Adrenal gland (tissue), 12 donors: ENCODE data around the gene KCNMB2. TPM values are rescaled to one million over a fixed set of nuclear protein-coding genes. Genes with fewer than 3 reads are reported as not detected.

Experiments
- DNase-seq, 7 donors: peaks; one replicate each; pipeline ENCODE4 v3.0.0-alpha.2; 2019 to 2020
- H3K27ac ChIP-seq, 5 donors: fragments of 200-600 bp; sonication (generic) in 4 of 5; 1 replicate in 3 of 5; 2 replicates in 2 of 5; pipeline versions ENCODE4 v1.5.1 to v1.8.0; 2016 to 2020; ENCODE audit warnings: mild to moderate bottlenecking in 1 of 5
- H3K27me3 ChIP-seq: fragments of 200-600 bp; 2 replicates; pipeline ENCODE4 v1.8.0; 2021
- H3K36me3 ChIP-seq, 2 donors: fragments of 200-600 bp; replicated peaks in 1 of 2; 1 replicate in 1 of 2; 2 replicates in 1 of 2; pipeline versions ENCODE4 v1.5.1 to v1.8.0; 2018 to 2022
- H3K4me1 ChIP-seq, 2 donors: fragments of 200-600 bp; replicated peaks in 1 of 2; 1 replicate in 1 of 2; 2 replicates in 1 of 2; pipeline versions ENCODE4 v1.5.1 to v1.8.0; 2018 to 2021
- H3K4me3 ChIP-seq, 4 donors: fragments of 200-600 bp; sonication (generic) in 3 of 4; one replicate each; pipeline ENCODE4 v1.5.1; 2016 to 2018
- H3K9me3 ChIP-seq, 3 donors: fragments of 200-600 bp; sonication (generic) in 1 of 3; replicated peaks in 1 of 3; 1 replicate in 2 of 3; 2 replicates in 1 of 3; pipeline versions ENCODE4 v1.5.1 to v1.8.0; 2016 to 2021
- POLR2A ChIP-seq, 2 donors: fragments of 450-650 bp; IDR thresholded peaks; one replicate each; pipeline ENCODE4 v1.6.1; 2017; ENCODE audit warnings: antibody characterized with exemption in 2 of 2, mild to moderate bottlenecking in 2 of 2, moderate library complexity in 1 of 2
- whole genome bisulfite sequencing, 4 donors: extraction: QIAGEN DNeasy Blood & Tissue Kit in 2 of 4; methylation state at CpG; one replicate each; pipeline versions ENCODE4 v1.1.5 to v1.1.7; 2013 to 2017; 5-methylcytosine and 5-hydroxymethylcytosine counted together
- intact Hi-C, 2 donors: fragments of 100-400 bp; cut with DNase I; formaldehyde crosslinking; loops; one replicate each; pipeline versions ENCODE4 v1.14.1 to v1.15.0; 2022 to 2023
- polyA plus RNA-seq, 3 donors: library from polyadenylated mRNA; stranded (reverse); fragments of 200-250 nt in 2 of 3; fragments of 350-450 nt in 1 of 3; fragmentation: Illumina TruSeq in 1 of 3; extraction: RNeasy Lipid Tissue Mini Kit (QIAGEN cat#74804) in 1 of 3; gene quantifications; one replicate each; pipeline ENCODE4 v1.2.3, GENCODE V29; 2013 to 2014
- total RNA-seq, 9 donors: library from RNA; depleted of rRNA in 4 of 9; stranded (reverse); fragments of >200 nt in 4 of 9; fragments of 120-200 nt in 1 of 9; fragmentation: NEBNext Ultra II Directional in 1 of 9; extraction: Animal tissue kit (Norgen Biotek cat#: 25700) in 1 of 9; gene quantifications; one replicate each; pipeline versions ENCODE4 v1.1.0 to v1.2.4, GENCODE V29; 2013 to 2023
- TF ChIP-seq, protein P1 (sequence below), 6 experiments: fragments of 450-650 bp in 4 of 6; fragments of 200-600 bp in 2 of 6; sonication (generic) in 1 of 6; IDR thresholded peaks; 1 replicate in 5 of 6; 2 replicates in 1 of 6; pipeline versions ENCODE4 v1.5.1 to v1.8.0; 2016 to 2021; ENCODE audit warnings: antibody characterized with exemption in 6 of 6, mild to moderate bottlenecking in 2 of 6, moderate library complexity in 1 of 6
- donor health status: healthy with polysubstance abuse.
- donor health status: Bipolar disorder and iron deficiency.
- donor health status: DM: yes; HTN: yes; CAD: no.
- donor health status: DM: no; HTN: no; CAD: no.
- donor health status: DM: no; HTN: no; CAD: no.
- donor health status: DM: yes; HTN: yes; CAD: no.

KCNMB2 gene
- total and polyA plus RNA-seq, 12 donors, result 0.58 to 8.6 (median 2.9) TPM; not detected in 3

DNA sequence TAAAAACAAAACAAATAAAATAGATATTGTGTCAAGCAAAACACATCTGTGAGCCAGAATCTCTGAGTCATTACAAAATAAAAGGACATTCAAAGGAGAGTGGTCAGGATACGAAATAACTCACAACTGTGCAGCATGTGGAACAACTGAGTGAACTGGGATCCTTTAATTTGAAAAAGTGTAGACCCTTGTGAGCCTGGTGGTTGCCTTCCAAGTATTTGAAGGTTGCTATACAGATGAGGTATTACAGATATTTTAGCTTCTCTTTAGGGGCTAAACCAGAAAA, 26.7 kb downstream of the KCNMB2 start:
- Histone ChIP-seq H3K9me3 (no peaks in the 10 kb centered on the region), H3K4me1 (no peaks in the 10 kb centered on the region), H3K36me3 (no peaks in the 10 kb centered on the region), H3K27ac (no peak overlapping the region), H3K4me3 (no peak overlapping the region), H3K27me3 (no peaks in the 10 kb centered on the region)
- no peak for TF ChIP-seq POLR2A (IDR thresholded peaks at IDR 0.05)
- TF ChIP-seq, protein P1, sequence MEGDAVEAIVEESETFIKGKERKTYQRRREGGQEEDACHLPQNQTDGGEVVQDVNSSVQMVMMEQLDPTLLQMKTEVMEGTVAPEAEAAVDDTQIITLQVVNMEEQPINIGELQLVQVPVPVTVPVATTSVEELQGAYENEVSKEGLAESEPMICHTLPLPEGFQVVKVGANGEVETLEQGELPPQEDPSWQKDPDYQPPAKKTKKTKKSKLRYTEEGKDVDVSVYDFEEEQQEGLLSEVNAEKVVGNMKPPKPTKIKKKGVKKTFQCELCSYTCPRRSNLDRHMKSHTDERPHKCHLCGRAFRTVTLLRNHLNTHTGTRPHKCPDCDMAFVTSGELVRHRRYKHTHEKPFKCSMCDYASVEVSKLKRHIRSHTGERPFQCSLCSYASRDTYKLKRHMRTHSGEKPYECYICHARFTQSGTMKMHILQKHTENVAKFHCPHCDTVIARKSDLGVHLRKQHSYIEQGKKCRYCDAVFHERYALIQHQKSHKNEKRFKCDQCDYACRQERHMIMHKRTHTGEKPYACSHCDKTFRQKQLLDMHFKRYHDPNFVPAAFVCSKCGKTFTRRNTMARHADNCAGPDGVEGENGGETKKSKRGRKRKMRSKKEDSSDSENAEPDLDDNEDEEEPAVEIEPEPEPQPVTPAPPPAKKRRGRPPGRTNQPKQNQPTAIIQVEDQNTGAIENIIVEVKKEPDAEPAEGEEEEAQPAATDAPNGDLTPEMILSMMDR (IDR thresholded peaks at IDR 0.05), result no peak
- intact Hi-C loops, result no loop called here
- no peak for DNase-seq
- 25 to 42% (median 33%) methylated on average over 1 of the region's 1 CpG for WGBS, 4 donors

DNA sequence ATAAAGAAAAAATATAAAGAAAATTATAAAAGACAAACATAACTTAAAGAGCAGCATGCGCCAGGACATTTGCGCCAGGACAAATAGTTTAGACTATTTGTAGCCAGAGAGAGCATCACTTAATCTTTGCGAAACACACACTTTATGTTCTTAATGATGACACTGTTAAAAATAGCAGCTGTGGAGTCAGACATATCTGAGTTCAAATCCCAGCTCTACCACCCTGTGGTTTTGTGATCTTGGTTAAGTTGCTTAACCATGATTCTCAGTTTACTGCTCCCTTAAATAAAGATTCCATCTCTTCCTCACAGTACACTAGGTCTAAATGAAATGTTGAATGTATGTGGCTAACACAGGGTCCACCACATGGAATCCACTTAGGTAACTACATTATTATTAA, 31.4 kb downstream of the KCNMB2 start:
- 91 to 96% (median 92%) methylated on average over 3 of the region's 3 CpGs for WGBS, 4 donors
- no peaks in the 10 kb centered on the region for H3K9me3 ChIP-seq
- no peak for DNase-seq
- H3K36me3 ChIP-seq, result no peaks in the 10 kb centered on the region
- TF ChIP-seq POLR2A (IDR thresholded peaks at IDR 0.05), result no peak
- TF ChIP-seq, protein P1 (IDR thresholded peaks at IDR 0.05), result no peak
- no peaks in the 10 kb centered on the region for H3K4me1 ChIP-seq
- H3K27me3 ChIP-seq, result no peaks in the 10 kb centered on the region
- intact Hi-C loops, result no loop called here
- H3K27ac ChIP-seq, result no peak overlapping the region
- no peak overlapping the region for H3K4me3 ChIP-seq

DNA sequence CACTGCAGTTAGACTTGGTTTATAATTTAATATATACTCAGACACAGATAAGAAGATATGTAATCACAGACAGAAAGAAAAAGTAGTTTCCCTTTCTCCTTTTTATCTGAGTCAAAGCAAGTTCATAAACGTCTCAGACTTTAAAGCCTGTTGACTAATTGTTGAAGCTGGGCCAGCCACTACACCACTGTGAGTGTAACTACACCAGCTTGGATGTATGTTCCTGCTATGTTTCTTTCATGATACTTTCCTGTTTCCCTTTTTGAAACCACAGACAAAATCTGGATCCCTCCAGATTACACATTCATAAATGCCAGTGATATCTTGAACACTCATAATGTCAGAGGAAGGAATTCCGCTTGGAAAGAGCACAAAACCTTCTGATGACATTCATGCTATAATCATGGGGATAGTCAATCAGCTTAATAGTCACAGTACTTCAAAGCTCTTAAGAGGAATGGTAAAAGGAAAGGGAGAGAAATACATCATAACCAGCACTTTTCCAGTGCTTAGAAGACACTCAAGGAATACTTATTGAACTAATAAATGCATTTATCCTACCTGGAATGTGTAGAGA, 32.0 kb downstream of the KCNMB2 start:
- intact Hi-C loops, result no loop called here

DNA sequence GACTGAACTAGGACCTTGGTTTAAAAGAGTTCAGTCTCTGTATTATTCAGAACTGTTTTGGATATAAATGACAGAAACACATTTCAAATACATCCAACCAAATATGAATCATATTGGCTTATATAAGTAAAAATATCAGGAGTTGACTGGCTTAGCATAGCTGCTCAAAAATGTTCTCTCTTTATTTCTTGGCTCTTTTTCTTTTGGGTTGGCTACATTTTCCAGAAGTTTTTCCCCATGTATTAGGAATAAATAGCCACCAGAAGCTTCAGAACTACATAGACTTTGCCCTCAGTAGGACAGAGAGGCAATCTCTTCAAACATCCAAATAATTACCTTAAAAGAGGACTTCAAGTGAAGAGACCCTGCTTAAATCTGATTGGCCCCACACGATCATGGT, 32.7 kb downstream of the KCNMB2 start:
- no peaks in the 10 kb centered on the region for H3K36me3 ChIP-seq
- 67 to 92% (median 79%) methylated on average over 1 of the region's 1 CpG for WGBS, 4 donors
- H3K4me1 ChIP-seq, result no peaks in the 10 kb centered on the region
- H3K9me3 ChIP-seq, result no peaks in the 10 kb centered on the region
- no peak overlapping the region for H3K27ac ChIP-seq
- TF ChIP-seq POLR2A (IDR thresholded peaks at IDR 0.05), result no peak
- TF ChIP-seq, protein P1 (IDR thresholded peaks at IDR 0.05), result no peak
- H3K4me3 ChIP-seq, result no peak overlapping the region
- no peaks in the 10 kb centered on the region for H3K27me3 ChIP-seq
- DNase-seq, result no peak
- intact Hi-C loops, result no loop called here

More for the DNA sequence above, 32.0 kb downstream of the KCNMB2 start:
- DNase-seq, result no peak
- H3K4me1 ChIP-seq, result no peaks in the 10 kb centered on the region
- H3K27ac ChIP-seq, result no peak overlapping the region
- no peak overlapping the region for H3K4me3 ChIP-seq
- no peaks in the 10 kb centered on the region for H3K27me3 ChIP-seq
- H3K9me3 ChIP-seq, result no peaks in the 10 kb centered on the region
- no peaks in the 10 kb centered on the region for H3K36me3 ChIP-seq
- TF ChIP-seq, protein P1 (IDR thresholded peaks at IDR 0.05), result no peak
- TF ChIP-seq POLR2A (IDR thresholded peaks at IDR 0.05), result no peak
- WGBS, 4 donors, result 33 to 52% (median 41%) methylated on average over 2 of the region's 2 CpGs
